Raji (cell line): ENCODE results near the gene EXOC6B.

Experiments
- POLR2A ChIP-seq: IDR thresholded peaks from 2 replicates; pipeline ENCODE4 v1.6.1; 2011; ENCODE audit warnings: low read depth, low read length, control low read depth; ENCODE audit not compliant: insufficient read depth

The EXOC6B gene

DNA sequence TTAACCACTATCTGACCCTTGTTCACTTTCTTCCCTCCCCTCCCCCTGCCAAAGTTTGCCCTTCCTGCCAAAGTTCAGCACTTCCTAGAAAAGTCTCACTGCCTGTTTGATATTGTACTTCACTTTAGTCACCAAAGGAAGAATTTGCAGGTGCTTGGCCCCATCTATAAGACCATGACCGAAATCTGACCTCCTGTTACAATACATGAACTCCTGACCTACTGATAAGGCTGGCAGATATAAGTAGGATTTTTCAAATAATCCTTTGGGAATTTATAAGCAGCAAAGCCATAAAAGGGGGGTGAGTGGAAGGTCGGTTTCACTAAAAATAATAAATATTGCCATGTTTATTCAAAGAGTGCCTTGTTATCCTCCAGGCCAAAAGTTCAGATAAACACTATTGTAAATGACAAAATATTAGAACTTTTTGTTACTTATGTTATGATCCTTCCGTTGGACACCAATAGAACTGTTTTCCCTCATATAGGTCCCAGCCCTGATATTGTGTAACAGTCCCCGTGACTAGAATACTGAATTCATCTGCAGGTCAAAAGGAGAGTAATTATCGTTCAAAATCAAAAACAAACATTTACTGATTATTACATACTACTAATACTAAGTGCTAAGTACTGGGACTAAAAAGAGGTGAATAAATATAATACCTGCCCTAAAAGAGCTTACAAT is 277.6 kb downstream of the EXOC6B start:
- no peak for TF ChIP-seq POLR2A

- no peak for TF ChIP-seq POLR2A
These were observed 280.0 kb downstream of the EXOC6B start for GRCh38 chr2:72545790-72546189.

DNA sequence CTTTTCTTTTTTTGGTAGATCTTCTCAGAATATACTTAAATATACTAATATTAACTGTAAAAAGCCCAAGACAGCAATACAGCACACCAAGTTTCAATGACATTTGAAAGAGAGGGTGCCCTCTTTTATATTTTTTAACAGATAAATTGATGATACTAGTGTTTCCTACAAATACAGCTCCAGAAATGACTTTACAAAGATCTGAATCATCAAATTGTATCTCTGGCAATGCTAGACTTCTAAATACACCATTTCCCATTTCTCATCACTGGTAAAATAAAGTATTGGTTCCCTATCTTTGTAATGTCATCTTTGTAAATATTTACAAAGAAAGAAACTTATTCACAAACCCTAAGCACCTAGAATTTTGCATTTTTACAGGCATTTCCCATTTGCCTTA is 281.3 kb downstream of the EXOC6B start:
- no peak for TF ChIP-seq POLR2A

DNA sequence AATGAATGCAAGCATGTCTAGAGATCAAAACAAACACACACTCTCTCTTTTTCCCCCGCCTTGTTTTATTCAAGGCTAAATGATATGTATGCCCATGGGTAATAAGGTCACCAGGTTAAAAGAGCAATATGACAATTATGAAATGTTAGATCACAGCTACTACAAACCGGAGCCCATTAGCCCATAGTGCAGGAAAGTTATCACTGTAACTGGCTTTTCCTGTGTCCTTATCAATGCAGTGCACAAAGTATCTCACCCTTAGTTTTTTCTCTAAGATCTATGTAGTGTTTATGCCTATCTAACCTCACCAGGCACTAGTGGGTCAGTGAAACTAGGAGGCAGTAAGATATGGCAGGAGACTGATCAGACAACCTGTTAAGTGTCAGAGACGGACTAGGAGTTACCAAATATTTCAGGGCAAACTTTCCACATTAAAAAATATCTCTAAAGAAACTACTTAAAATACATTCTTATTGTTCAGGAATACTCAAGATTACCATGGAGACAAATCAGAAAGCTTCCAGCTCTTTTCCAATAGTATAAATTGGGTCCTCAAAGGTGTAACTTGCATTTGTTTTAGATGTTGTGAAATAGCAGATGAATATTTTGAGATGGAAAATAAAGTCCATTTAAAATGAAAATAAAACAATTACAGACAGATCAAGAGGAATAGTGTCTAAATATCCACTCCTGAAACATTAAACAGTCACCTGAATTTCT is 282.2 kb downstream of the EXOC6B start:
- no peak for TF ChIP-seq POLR2A

DNA sequence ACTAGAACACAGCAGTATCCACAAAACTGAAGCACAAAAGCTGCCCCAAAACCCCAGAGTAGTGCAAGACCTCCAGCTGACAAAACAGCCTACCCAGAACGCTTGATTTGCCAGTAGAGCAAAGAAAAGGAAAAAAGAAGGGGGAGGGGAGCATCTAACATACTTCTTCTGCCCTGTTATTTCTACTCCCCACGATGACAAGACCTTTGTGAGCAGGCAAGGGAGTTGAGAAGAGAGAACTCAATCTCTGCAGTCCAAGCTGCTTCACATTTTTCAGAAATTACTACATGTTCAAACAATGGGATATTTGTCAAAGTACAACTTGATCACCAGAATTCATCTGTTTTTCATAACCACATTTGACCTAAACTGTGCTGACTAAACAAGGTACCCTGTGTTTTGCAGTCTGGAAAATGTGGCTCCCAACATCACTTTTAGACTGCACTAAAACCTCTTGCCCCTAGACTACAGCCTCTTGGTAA is 286.7 kb downstream of the EXOC6B start:
- TF ChIP-seq POLR2A: no peak

- no peak for TF ChIP-seq POLR2A
These were observed 287.3 kb downstream of the EXOC6B start for GRCh38 chr2:72538486-72538885.

DNA sequence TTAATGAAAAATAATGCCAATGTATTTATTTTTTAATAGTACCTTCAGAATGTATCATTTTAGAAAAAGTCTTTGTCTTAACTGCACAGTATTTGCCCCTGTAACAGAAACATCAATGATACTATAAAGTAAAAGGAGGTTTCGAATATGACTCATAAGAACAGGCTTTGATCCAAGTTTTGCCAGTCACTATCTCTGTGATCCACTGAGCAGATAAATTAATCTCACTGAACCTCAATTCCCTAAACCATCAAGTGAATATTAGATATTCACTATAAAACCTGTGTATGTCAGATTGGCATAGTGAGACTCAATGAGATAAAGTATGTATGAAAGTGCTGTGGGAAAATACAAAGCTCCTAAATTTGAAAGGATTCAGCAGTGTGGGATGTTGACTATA is 292.1 kb downstream of the EXOC6B start:
- no peak for TF ChIP-seq POLR2A

DNA sequence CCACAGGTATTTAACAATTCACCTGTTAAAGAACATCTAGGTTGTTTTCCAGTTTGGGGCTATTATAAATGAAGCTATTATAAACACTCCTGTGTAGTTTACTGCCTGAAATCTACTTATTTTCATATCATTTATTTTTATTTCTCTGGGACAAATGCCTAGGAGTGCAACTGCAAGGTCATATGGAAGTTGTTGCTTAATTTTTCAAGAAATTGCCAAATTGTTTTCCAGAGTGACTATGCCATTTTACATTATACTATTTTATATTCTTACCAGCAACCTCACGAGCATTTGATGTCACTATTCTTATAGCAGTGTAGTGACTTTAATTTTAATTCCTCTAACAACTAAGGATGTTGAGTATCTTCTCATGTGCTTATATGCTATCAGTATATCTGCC is 298.4 kb downstream of the EXOC6B start:
- no peak for TF ChIP-seq POLR2A

DNA sequence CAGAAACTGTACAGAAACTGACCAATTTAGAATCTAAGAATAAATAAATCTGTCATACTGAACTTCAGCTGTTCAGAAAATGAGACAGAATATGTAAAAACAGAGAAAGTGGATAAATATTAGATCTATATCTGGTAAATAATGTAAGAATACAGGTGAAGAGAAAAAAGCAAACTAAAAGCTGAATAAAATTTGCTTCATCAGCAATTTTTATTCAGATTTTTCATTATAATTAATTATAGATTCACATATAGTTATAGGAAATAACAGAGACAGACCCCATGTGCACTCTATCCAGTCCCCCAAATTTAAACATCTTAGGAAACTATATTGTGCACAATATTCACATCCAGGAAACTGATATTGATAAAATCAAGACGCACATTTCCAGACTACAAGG is 299.2 kb downstream of the EXOC6B start:
- no peak for TF ChIP-seq POLR2A

- TF ChIP-seq POLR2A: no peak
These were observed 301.8 kb downstream of the EXOC6B start for GRCh38 chr2:72524071-72524470.

DNA sequence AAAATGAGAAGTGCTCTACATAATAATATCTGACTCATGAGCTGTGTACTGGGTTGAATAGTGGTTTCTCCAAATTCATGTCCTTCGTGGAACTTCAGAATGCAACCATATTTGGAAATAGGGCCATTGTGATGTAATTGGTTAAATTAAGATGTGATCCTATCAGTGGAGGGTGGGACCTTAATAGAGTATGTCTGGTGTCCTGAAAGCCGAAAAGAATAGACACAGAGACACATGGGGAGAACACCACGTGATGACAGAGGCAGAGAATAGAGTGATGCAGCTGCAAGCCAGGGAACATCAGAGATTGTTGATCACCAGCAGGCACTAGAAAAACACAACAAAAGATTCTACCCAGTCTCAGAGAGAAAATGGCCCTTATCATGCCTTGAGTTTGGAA is 310.1 kb downstream of the EXOC6B start:
- no peak for TF ChIP-seq POLR2A

- no peak for TF ChIP-seq POLR2A
These were observed 312.8 kb downstream of the EXOC6B start for GRCh38 chr2:72513011-72513410.

DNA sequence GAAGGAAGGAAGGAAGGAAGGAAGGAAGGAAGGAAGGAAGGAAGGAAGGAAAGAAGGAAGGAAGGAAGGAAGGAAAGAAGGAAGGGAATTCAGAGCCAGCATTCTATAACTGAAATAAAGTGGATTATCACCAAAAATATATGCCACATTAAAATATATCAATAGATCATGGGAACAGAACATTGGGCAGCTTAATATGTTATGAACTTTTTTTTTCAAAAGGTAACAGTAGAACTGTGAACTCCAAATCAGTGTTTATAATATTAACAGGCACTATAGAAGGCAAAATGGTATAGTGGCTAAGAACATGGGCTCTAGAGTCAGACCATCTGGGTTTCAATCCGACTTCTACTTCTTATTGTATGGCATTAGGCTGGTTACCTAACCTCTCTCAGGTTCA is 313.5 kb downstream of the EXOC6B start:
- no peak for TF ChIP-seq POLR2A

GRCh38 chr2:72511906-72512305 is 313.9 kb downstream of the EXOC6B start:
- no peak for TF ChIP-seq POLR2A

GRCh38 chr2:72497763-72498162 is 328.1 kb downstream of the EXOC6B start:
- TF ChIP-seq POLR2A: no peak

DNA sequence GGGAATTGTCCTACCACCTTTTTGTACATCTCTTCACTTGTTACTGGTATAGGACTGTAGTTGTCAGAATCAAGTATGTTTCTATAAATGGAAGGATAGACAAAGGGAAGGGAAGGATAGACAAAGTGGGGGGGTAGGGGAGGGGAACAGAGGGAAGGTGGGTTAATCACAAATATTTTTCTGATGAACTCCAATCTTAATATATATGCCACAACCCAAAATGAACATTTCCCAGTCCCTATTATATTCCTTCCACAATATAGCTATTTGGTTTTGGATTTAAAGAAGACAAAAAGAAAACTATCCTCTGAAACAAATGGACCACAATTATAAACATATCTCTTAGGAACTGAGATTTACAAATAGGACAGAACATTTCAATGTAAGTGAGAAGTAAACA is 329.4 kb downstream of the EXOC6B start:
- TF ChIP-seq POLR2A: no peak
